Tibial nerve (tissue), 4 donors: ENCODE measurements around the gene ASPDH.

Experiments
- CTCF ChIP-seq, 5 experiments: fragments of 200-600 bp in 3 of 5; fragments of 450-650 bp in 2 of 5; sonication (generic) in 3 of 5; IDR thresholded peaks; one replicate each; pipeline ENCODE4 v1.5.1; 2016 to 2019; ENCODE audit warnings: antibody characterized with exemption in 5 of 5, mild to moderate bottlenecking in 3 of 5, moderate library complexity in 2 of 5
- EP300 ChIP-seq, 2 donors: sonication (generic); formaldehyde crosslinking; IDR thresholded peaks; one replicate each; pipeline ENCODE4 v1.6.1; 2017; ENCODE audit warnings: antibody characterized with exemption in 2 of 2, mild to moderate bottlenecking in 1 of 2
- POLR2A ChIP-seq, 2 donors: fragments of 450-650 bp; IDR thresholded peaks; one replicate each; pipeline ENCODE4 v1.6.1; 2017; ENCODE audit warnings: antibody characterized with exemption in 2 of 2, mild to moderate bottlenecking in 2 of 2, moderate library complexity in 2 of 2

GRCh38 chr19:50486823-50487515 lies 26.7 kb downstream of the ASPDH start:
- TF ChIP-seq CTCF (IDR thresholded peaks at IDR 0.05) (peak in 1 of 5 experiments; percentile 7), EP300 (IDR thresholded peaks at IDR 0.05) (no peak), POLR2A (IDR thresholded peaks at IDR 0.05) (no peak)
